GM21576 (cell line): ENCODE measurements around the gene LIPG.

ENCODE experiments used
- ATAC-seq: cut with Tn5 transposase; IDR thresholded peaks from one replicate; pipeline ENCODE4 v1.9.1; 2021; ENCODE audit warnings: mild to moderate bottlenecking, moderate library complexity; ENCODE audit not compliant: unreplicated experiment

Gene LIPG

GRCh38 chr18:49630246-49630699, 68.4 kb downstream of the LIPG start:
- no peak for ATAC-seq

- no peak for ATAC-seq
Measured at GRCh38 chr18:49631146-49631866, 69.4 kb downstream of the LIPG start.

GRCh38 chr18:49632588-49632987, 70.7 kb downstream of the LIPG start:
- no peak for ATAC-seq

GRCh38 chr18:49638209-49638785, 76.4 kb downstream of the LIPG start:
- ATAC-seq, result no peak

GRCh38 chr18:49638891-49639557, 77.2 kb downstream of the LIPG start:
- no peak for ATAC-seq

GRCh38 chr18:49639643-49640391, 78.0 kb downstream of the LIPG start:
- ATAC-seq, result no peak

DNA sequence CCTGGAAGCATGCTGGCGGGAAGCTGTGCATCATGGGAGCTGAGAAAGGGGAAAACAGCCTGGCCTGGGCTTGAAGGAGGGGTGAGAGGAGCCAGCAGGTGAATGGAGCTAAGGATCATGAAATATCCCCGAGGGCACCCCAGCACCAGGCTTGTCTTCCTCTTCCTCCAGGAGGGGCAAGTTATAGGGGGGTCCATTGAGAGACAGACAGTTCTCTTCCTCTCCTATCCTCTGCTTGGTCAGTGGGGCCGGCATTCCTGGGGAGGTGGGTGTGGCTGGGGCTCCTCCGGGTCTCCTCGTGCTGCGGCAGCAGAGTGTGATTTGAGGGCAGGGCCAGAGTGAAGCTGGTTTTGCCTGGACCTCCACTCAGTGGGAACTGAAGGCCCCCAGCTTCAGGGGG, 78.9 kb downstream of the LIPG start:
- ATAC-seq, result no peak

DNA sequence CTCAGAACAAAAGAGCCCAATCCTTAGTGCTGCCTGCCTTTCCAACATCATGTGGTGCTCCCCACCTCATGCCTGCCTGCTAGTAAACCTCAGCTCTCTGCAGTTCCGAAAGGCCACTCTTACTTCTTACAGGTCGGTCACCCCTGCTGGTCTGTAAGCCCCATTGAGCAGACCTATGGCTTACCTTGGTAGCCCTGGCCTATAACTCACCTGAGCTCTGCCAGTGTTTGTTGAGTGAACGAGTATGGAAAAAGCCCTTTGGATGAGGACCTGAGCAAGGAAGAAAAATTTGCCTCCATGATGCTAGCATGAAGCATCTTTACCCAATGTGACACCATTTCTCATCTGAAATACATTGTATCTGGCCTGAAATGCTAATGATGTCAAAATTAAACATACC, 83.3 kb downstream of the LIPG start:
- ATAC-seq, result no peak

DNA sequence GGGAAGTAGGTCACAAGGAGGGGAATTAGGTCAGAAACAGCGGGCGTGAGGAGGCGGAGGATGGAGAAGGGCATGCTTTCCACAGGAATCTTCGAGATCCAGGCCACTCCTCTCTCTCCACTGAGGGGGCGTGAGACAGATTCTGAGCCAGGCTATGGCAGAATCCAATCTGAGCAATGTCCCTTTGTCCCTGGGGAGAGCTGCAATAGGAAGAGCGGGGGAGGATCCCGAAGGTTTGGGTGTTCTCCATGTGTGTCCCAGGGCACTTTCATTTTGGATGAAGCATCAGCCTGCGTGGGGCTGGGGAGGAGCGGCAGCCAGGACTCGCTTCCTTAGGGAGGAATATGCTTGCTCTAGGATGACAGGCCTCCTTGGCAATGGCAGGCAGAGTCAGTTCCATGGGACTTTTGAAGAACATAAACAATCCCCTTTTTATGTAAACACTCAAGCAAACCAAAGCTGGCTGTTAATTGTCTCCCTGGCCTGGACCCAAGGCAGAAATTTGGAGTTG, 84.0 kb downstream of the LIPG start:
- no peak for ATAC-seq

GRCh38 chr18:49646873-49647272, 85.0 kb downstream of the LIPG start:
- no peak for ATAC-seq

- ATAC-seq, result no peak
Measured at GRCh38 chr18:49647496-49648168, 85.8 kb downstream of the LIPG start.

DNA sequence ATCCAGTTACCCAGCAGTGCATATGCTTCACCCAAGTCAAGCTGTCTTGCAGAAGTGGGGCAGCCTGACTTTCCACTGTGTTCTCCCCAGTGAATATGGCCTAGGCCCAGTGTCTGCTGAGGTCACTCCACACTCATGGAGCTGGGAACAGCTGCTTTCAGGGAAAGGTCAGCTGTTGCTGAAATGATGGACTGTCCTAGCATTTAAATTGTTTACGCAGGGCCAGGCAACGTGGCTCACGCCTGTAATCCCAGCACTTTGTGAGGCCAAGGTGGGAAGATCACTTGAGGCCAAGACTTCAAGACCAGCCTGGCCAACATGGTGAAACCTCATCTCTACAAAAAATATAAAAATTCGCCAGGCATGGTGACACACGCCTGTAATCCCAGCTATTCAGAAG, 86.5 kb downstream of the LIPG start:
- no peak for ATAC-seq
